ENCODE data around the gene CPXM1. TPM values are rescaled to one million over a fixed set of nuclear protein-coding genes. Genes with fewer than 3 reads are reported as not detected.

Gene CPXM1
- total and polyA plus RNA-seq, 9 of the 15 experiments (the other 6 are each of a cell fraction or from before 2014, with no cell fraction given), result 0.04 to 1.1 (median 0.37) TPM; not detected in 2

GRCh38 chr20:2746636-2747265 is 53.7 kb downstream of the CPXM1 start (continued):
- TF ChIP-seq CGGBP1 (CRISPR knock-in tag; IDR thresholded peaks at IDR 0.05), result no peak

DNA sequence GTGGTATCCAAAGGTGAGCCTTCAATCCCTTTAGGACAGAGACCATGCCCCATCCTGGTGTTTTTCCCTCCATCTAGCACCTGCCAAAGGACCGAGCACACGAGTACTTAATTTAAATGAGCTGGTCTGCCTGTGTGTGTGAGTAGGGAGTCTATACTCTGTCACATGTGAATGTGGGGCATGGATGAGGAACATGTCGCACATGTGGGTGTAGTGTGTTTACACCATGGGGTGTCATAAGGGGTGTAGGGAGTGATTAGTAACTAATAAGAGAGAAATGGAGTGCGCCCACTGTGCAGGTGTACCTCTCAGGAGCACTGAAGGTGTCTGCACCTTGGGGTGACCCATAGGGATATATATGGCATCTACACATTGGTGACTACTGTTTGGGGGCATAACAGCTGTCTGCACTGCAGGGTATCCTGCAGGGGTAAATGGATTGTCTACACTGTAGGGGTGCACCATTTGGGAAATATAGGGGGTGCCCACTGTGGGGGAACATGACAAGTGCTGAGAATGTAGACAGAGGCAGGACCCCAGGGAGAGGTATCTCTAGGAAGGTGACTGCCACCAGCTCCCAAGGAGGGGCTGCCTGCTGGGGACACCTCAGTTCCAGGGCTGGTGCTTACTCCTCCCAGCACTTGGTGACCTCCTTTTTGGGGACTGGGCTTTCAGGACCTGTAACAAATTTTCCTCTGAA is 54.3 kb downstream of the CPXM1 start:
- Histone ChIP-seq H3K4me3 (no peak overlapping the region), H4K20me1 (replicated peaks; ENCODE audit: control insufficient read depth, insufficient read depth, low read length) (no peaks in the 10 kb centered on the region), H2AFZ (ENCODE audit: low read depth, low read length) (no peak overlapping the region), H3K9me3 (replicated peaks; ENCODE audit: control insufficient read depth, insufficient read depth, low read depth, low read length) (no peaks in the 10 kb centered on the region), H3K4me2 (ENCODE audit: insufficient read depth, low read length) (no peak overlapping the region), H3K9me1 (ENCODE audit: control insufficient read depth, insufficient read depth, low read length) (no peaks in the 10 kb centered on the region), H3K79me2 (ENCODE audit: control insufficient read depth, insufficient read depth, low read length) (no peaks in the 10 kb centered on the region), H3K4me1 (replicated peaks in 1 of 2; ENCODE audit: control insufficient read depth in 2 of 2, insufficient read depth in 2 of 2, low read length in 2 of 2) (peaks cover 2 to 19% of the 10 kb centered on the region in 2 experiments; a peak in 4 of 5 replicates), H3K27me3 (ENCODE audit: control insufficient read depth in 2 of 2, insufficient read depth in 2 of 2, low read length in 2 of 2) (peaks cover 3 to 44% of the 10 kb centered on the region in 2 experiments; a peak in 3 of 5 replicates), H3K27ac (ENCODE audit: extremely low read depth, low read depth, low read length) (no peak overlapping the region), H3K36me3 (ENCODE audit: control insufficient read depth, insufficient read depth, low read length) (no peaks in the 10 kb centered on the region), H3K9ac (ENCODE audit: insufficient read depth in 1 of 2, low read depth in 2 of 2, low read length in 2 of 2) (no peak overlapping the region)
- CTCF ChIA-PET (ENCODE audit: low intra/inter-chr PET ratio), result no interaction called here
- no peak for TF ChIP-seq ID3 (CRISPR knock-in tag; IDR thresholded peaks at IDR 0.05)
- TF ChIP-seq ID3 (tag; IDR thresholded peaks at IDR 0.05), result no peak
- TF ChIP-seq XRCC5 (IDR thresholded peaks at IDR 0.05; ENCODE audit: low read depth, low read length), result no peak
- no peak for TF ChIP-seq NFE2 (IDR thresholded peaks at IDR 0.05; ENCODE audit: low read depth)
- no peak for TF ChIP-seq ATF7 (IDR thresholded peaks at IDR 0.05)
- TF ChIP-seq FOXK2 (conservative IDR thresholded peaks at IDR 0.05 in 1 of 2, IDR thresholded peaks at IDR 0.05 in 1 of 2; ENCODE audit: low read depth in 2 of 2), result no peak
- no peak for ATAC-seq
- intact Hi-C loops (cut with micrococcal nuclease), result no loop called here
- in situ Hi-C loops (cut with MboI), result no loop called here
- 2% methylated on average over 4 of the region's 4 CpGs for WGBS (ENCODE audit: insufficient coverage, low coverage, missing lambda C conversion rate)
- no TSS peak for BruUV-seq (replicated peaks)
- POLR2A ChIA-PET, result interaction anchor here (0.9 kb wide), 1 partner anchor 10 kb away, joined by 3 read pairs; no protein-coding TSS in a partner anchor
- FAIRE-seq, result no peak
- no peak for DNase-seq (ENCODE audit: extremely low read depth in 1 of 4, low spot score in 3 of 4)

Data from K562 (cell line).